Epithelial cell of esophagus (primary cell): Measurements from ENCODE around the gene PDZD4.

ENCODE experiments used
- DNase-seq: peaks from one replicate; pipeline ENCODE4 v3.0.0; 2010; ENCODE audit warnings: low read depth
- H3K4me3 ChIP-seq: 2 replicates; pipeline ENCODE4 v1.5.1; 2011; ENCODE audit warnings: mild to moderate bottlenecking, low read length, control low read depth
- CTCF ChIP-seq: IDR thresholded peaks from 2 replicates; pipeline ENCODE4 v1.5.1; 2011; ENCODE audit warnings: low read depth, mild to moderate bottlenecking, low read length, control low read depth, inconsistent platforms; ENCODE audit not compliant: insufficient read depth; ENCODE audit errors: missing control alignments

PDZD4 gene

GRCh38 chrX:153763989-153764755 lies 66.2 kb downstream of the PDZD4 start, which contains the start of gene PLXNB3:
TSS of gene PLXNB3 (plus strand) at chrX:153764249. CDS start at chrX:153765536, 1,287 bp downstream.
- DNase-seq, result peak; percentile 88
- peak within 1 kb of the TSS; percentile 57 for H3K4me3 ChIP-seq
- peak; percentile 75 for TF ChIP-seq CTCF

DNA sequence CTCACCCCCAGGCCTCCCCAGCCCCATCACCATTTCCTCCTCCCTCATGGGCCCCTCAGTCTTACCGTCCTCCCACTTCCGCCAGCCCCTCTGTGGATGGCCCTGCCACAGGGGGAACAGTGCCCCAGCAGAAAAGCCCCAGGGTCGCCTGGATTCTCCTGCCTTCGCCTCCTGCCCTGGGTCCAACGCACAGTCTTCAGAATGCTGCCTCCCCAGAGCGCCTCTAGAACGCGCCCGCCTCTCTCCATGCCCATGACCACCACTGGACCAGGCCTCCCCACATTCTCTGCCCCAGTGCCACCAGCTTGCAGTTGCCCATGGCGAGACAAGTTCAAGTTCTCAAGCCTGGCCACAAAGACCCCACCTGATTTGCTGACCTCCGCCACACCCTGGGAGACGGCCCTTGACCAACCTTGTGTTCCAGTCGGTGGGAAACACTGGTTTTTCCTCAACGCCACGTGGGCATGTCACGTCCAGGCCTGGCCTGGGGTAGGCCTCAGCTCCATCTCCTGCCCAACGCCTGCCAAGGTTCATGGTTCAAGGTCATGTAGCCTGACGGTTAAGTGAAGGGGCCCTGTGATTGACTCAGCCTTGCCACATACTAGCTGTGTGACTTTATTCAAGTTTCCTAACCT lies 66.9 kb downstream of the PDZD4 start:
- no peak for TF ChIP-seq CTCF
- no peak overlapping the region for H3K4me3 ChIP-seq

DNA sequence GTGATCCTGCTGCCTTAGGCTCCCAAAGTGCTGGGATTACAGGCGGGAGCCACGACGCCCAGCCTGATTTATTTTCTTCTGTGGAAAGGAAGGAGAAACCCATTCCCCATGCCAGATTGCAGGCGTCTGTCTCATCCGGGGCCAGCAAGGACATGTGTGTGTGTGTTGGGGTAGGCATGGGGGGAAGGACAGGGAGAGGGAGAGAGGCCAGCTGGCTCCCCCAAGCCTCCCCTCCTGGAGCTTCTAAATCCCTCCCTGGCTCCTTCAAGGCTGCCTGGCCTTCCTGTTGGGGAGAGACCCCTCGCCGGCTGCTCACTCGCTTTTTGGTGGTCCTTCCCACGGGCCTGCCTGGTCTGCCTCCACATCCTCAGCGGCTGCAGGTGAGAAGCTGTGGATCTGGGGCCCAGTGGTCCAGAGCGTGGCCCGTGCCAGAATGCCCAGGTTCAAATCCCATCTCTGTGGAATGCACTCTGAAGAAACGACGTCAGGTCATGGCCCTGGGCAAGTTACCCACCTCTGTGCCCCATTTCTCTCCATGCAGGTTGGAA lies 67.6 kb downstream of the PDZD4 start:
- no peak for TF ChIP-seq CTCF
- no peak for DNase-seq
- H3K4me3 ChIP-seq, result no peak overlapping the region

More for the DNA sequence above, 66.9 kb downstream of the PDZD4 start:
- no peak for DNase-seq

GRCh38 chrX:153761863-153762262 lies 68.5 kb downstream of the PDZD4 start:
- TF ChIP-seq CTCF, result no peak
- H3K4me3 ChIP-seq, result no peak overlapping the region
- DNase-seq, result no peak

- TF ChIP-seq CTCF, result no peak
- DNase-seq, result no peak
- H3K4me3 ChIP-seq, result no peak overlapping the region
Observed at GRCh38 chrX:153755136-153755535, 75.2 kb downstream of the PDZD4 start.
